ENCODE measurements around the gene HOXC5. TPM values are rescaled to one million over a fixed set of nuclear protein-coding genes. Genes with fewer than 3 reads are reported as not detected.

HOXC5 gene
- total RNA-seq, 1 experiment from 2014 or later: 1.1 TPM

GRCh38 chr12:53991077-53991460 lies 41.8 kb upstream of the HOXC5 start:
- Histone ChIP-seq H4K20me1 (ENCODE audit: insufficient read depth) (no peaks in the 10 kb centered on the region), H3K4me3 (replicated peaks in 1 of 2; ENCODE audit: low read depth in 1 of 2, low read length in 2 of 2) (no peak overlapping the region), H2AFZ (ENCODE audit: low read depth, low read length, poor library complexity, severe bottlenecking) (no peak overlapping the region), H3K27me3 (ENCODE audit: insufficient read depth, low read length) (no peaks in the 10 kb centered on the region), H3K9me3 (ENCODE audit: control insufficient read depth in 1 of 2, insufficient read depth in 1 of 2, low read depth in 1 of 2, low read length in 2 of 2) (no peaks in the 10 kb centered on the region), H3K27ac (ENCODE audit: low read depth, low read length) (no peak overlapping the region), H3K9me2 (ENCODE audit: insufficient read depth) (no peaks in the 10 kb centered on the region), H3K36me3 (ENCODE audit: control insufficient read depth in 1 of 2, insufficient read depth in 2 of 2, low read length in 2 of 2) (no peaks in the 10 kb centered on the region), H3K4me1 (ENCODE audit: control insufficient read depth in 1 of 2, insufficient read depth in 2 of 2, low read length in 2 of 2) (peaks cover 9 to 21% of the 10 kb centered on the region in 2 experiments), H3K4me2 (ENCODE audit: low read length) (no peak overlapping the region), H3K79me2 (ENCODE audit: insufficient read depth, low read length) (peaks cover 8% of the 10 kb centered on the region), H3K9ac (ENCODE audit: low read length) (no peak overlapping the region)
- intact Hi-C loops (cut with micrococcal nuclease): no loop called here
- DNase-seq (ENCODE audit: low read depth, low spot score) (no peak), ATAC-seq (no peak)
- BruUV-seq (replicated peaks): no TSS peak
- RAD21 ChIA-PET (ENCODE audit: low non-redundant PET in 1 of 2, low total read pairs in 2 of 2, uncharacterized antibody in 2 of 2, unreplicated experiment in 2 of 2): no interaction called here
- CTCF ChIA-PET: interaction anchor here (1.2 to 2.0 kb wide), 4 partner anchors 41 to 225 kb away, joined by 3 to 8 read pairs (median 4); partner anchors contain the start of gene HOXC5
- POLR2A ChIA-PET: interaction anchor here (2.2 kb wide), 1 partner anchor 26 kb away, joined by 6 read pairs; no protein-coding TSS in a partner anchor
- TF ChIP-seq EZH2 (IDR thresholded peaks at IDR 0.05): no peak
- TF ChIP-seq POLR2A (IDR thresholded peaks at IDR 0.05; ENCODE audit: borderline replicate concordance, extremely low read depth, insufficient read depth, insufficient read length): no peak
- TF ChIP-seq EZH2phosphoT487 (IDR thresholded peaks at IDR 0.05; ENCODE audit: borderline replicate concordance): no peak
- no peak for TF ChIP-seq ELF1 (IDR thresholded peaks at IDR 0.05; ENCODE audit: borderline replicate concordance, low read depth)

GRCh38 chr12:53992377-53992889 lies 40.4 kb upstream of the HOXC5 start:
- ChIA-PET CTCF (interaction anchor here (1.2 to 1.7 kb wide), 4 partner anchors 7 to 216 kb away, joined by 3 to 5 read pairs (median 4); partner anchors contain the start of genes HOXC10 and HOXC5), RAD21 (ENCODE audit: low non-redundant PET in 1 of 2, low total read pairs in 2 of 2, uncharacterized antibody in 2 of 2, unreplicated experiment in 2 of 2) (no interaction called here), POLR2A (interaction anchor here (2.2 kb wide), 1 partner anchor 25 kb away, joined by 6 read pairs; no protein-coding TSS in a partner anchor)
- H3K9me3 ChIP-seq (ENCODE audit: control insufficient read depth in 1 of 2, insufficient read depth in 1 of 2, low read depth in 1 of 2, low read length in 2 of 2): no peaks in the 10 kb centered on the region
- H3K9ac ChIP-seq (ENCODE audit: low read length): no peak overlapping the region
- no peak overlapping the region for H3K27ac ChIP-seq (ENCODE audit: low read depth, low read length)
- H3K4me1 ChIP-seq (ENCODE audit: control insufficient read depth in 1 of 2, insufficient read depth in 2 of 2, low read length in 2 of 2): peaks cover 13 to 31% of the 10 kb centered on the region in 2 experiments
- no peaks in the 10 kb centered on the region for H3K27me3 ChIP-seq (ENCODE audit: insufficient read depth, low read length)
- H3K36me3 ChIP-seq (ENCODE audit: control insufficient read depth in 1 of 2, insufficient read depth in 2 of 2, low read length in 2 of 2): no peaks in the 10 kb centered on the region
- no peak overlapping the region for H2AFZ ChIP-seq (ENCODE audit: low read depth, low read length, poor library complexity, severe bottlenecking)
- DNase-seq (ENCODE audit: low read depth, low spot score): no peak
- no peaks in the 10 kb centered on the region for H3K9me2 ChIP-seq (ENCODE audit: insufficient read depth)
- BruUV-seq (replicated peaks): no TSS peak
- H3K4me3 ChIP-seq (replicated peaks in 1 of 2; ENCODE audit: low read depth in 1 of 2, low read length in 2 of 2): no peak overlapping the region
- H3K79me2 ChIP-seq (ENCODE audit: insufficient read depth, low read length): peaks cover 22% of the 10 kb centered on the region
- no peak for ATAC-seq
- H3K4me2 ChIP-seq (ENCODE audit: low read length): no peak overlapping the region
- TF ChIP-seq ELF1 (IDR thresholded peaks at IDR 0.05; ENCODE audit: borderline replicate concordance, low read depth) (no peak), SRF (IDR thresholded peaks at IDR 0.05; ENCODE audit: low read depth) (no peak), CEBPB (IDR thresholded peaks at IDR 0.05; ENCODE audit: low read depth) (no peak), EZH2phosphoT487 (IDR thresholded peaks at IDR 0.05; ENCODE audit: borderline replicate concordance) (no peak), POLR2A (IDR thresholded peaks at IDR 0.05; ENCODE audit: borderline replicate concordance, extremely low read depth, insufficient read depth, insufficient read length) (no peak), CBX3 (IDR thresholded peaks at IDR 0.05; ENCODE audit: low read depth) (no peak), RAD21 (IDR thresholded peaks at IDR 0.05; ENCODE audit: low read depth) (no peak)
- H4K20me1 ChIP-seq (ENCODE audit: insufficient read depth): no peaks in the 10 kb centered on the region
- intact Hi-C loops (cut with micrococcal nuclease): no loop called here

Data from HCT116 (cell line).